ENCODE data around the gene SMYD3.

DNA sequence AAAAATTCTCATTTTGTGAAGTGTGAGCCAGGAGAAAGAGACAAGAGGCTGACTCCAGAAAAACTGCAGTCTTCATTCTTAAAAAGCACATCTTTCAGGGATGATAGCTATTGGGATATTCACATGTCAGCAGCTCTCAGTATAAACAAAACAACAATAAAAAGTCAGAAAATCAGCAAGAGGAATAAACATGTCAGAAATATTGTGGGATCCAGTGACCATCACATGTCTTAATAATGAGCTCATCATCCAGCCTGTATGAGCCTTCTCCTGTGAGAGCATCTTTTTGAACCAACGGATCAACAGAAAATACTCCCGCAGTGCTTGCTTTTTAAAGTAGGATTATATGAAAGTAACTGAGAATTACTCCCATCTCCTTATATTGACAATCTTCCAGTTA lies 241.6 kb downstream of the SMYD3 start:
- TF ChIP-seq POLR2AphosphoS5 (IDR thresholded peaks at IDR 0.05; ENCODE audit: insufficient read depth in 1 of 2, low read depth in 1 of 2): no peak
- TF ChIP-seq, protein P1, sequence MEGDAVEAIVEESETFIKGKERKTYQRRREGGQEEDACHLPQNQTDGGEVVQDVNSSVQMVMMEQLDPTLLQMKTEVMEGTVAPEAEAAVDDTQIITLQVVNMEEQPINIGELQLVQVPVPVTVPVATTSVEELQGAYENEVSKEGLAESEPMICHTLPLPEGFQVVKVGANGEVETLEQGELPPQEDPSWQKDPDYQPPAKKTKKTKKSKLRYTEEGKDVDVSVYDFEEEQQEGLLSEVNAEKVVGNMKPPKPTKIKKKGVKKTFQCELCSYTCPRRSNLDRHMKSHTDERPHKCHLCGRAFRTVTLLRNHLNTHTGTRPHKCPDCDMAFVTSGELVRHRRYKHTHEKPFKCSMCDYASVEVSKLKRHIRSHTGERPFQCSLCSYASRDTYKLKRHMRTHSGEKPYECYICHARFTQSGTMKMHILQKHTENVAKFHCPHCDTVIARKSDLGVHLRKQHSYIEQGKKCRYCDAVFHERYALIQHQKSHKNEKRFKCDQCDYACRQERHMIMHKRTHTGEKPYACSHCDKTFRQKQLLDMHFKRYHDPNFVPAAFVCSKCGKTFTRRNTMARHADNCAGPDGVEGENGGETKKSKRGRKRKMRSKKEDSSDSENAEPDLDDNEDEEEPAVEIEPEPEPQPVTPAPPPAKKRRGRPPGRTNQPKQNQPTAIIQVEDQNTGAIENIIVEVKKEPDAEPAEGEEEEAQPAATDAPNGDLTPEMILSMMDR (IDR thresholded peaks at IDR 0.05): no peak
